ENCODE results near the gene RAD18. TPM values are rescaled to one million over a fixed set of nuclear protein-coding genes. Genes with fewer than 3 reads are reported as not detected.

The RAD18 gene
- total RNA-seq, 1 experiment from 2014 or later, result 46.6 TPM

- Histone ChIP-seq H3K4me3 (ENCODE audit: low read length) (peak overlapping the region; percentile 47), H3F3A (ENCODE audit: low read length, unreplicated experiment) (peaks cover 12% of the 10 kb centered on the region), H3K9me2 (replicated peaks; ENCODE audit: low read length) (no peaks in the 10 kb centered on the region), H2AFZ (ENCODE audit: low read length) (no peak overlapping the region), H3K27ac (ENCODE audit: low read length) (peak overlapping the region; percentile 81), H3K79me2 (ENCODE audit: low read length) (peaks cover 18% of the 10 kb centered on the region), H3K4me1 (ENCODE audit: insufficient read depth, low read length) (peaks cover 29% of the 10 kb centered on the region), H3K9me3 (ENCODE audit: low read length) (no peaks in the 10 kb centered on the region), H4K20me1 (ENCODE audit: low read length) (0 out of 2 replicates have a peak, but pooled peaks cover 5% of the 10 kb centered on the region), H3K27me3 (ENCODE audit: low read length) (no peaks in the 10 kb centered on the region), H3K4me2 (ENCODE audit: low read length) (peak overlapping the region; percentile 77), H3K9ac (ENCODE audit: low read length) (peak overlapping the region; percentile 17), H3K36me3 (ENCODE audit: low read depth, low read length) (peaks cover 65% of the 10 kb centered on the region)
- CTCF ChIA-PET, result no interaction called here
- TF ChIP-seq CTCF (conservative IDR thresholded peaks at IDR 0.05; ENCODE audit: low read depth, low read length) (no peak), EZH2phosphoT487 (IDR thresholded peaks at IDR 0.05; ENCODE audit: borderline replicate concordance, low read length) (no peak), EZH2 (IDR thresholded peaks at IDR 0.05; ENCODE audit: low read length, unreplicated experiment) (no peak)
- BruUV-seq (replicated peaks), result TSS peak; percentile 94
- POLR2A ChIA-PET (ENCODE audit: unreplicated experiment), result no interaction called here
- intact Hi-C loops (cut with micrococcal nuclease), result loop anchor here (1.0 to 2.0 kb wide), 5 partner anchors 26 to 255 kb away; partner anchors contain the start of genes OXTR and RAD18
- ATAC-seq (peak; percentile 95), DNase-seq (peak; percentile 92)
These were observed 25.9 kb downstream of the RAD18 start for GRCh38 chr3:8937064-8938020.

- Histone ChIP-seq H3K27me3 (ENCODE audit: low read length) (no peaks in the 10 kb centered on the region), H3K79me2 (ENCODE audit: low read length) (peaks cover 24% of the 10 kb centered on the region), H3K9me2 (replicated peaks; ENCODE audit: low read length) (no peaks in the 10 kb centered on the region), H3K4me1 (ENCODE audit: insufficient read depth, low read length) (peaks cover 15% of the 10 kb centered on the region), H3K9me3 (ENCODE audit: low read length) (no peaks in the 10 kb centered on the region), H3K4me2 (ENCODE audit: low read length) (no peak overlapping the region), H3F3A (ENCODE audit: low read length, unreplicated experiment) (peaks cover 3% of the 10 kb centered on the region), H3K27ac (ENCODE audit: low read length) (no peak overlapping the region), H2AFZ (ENCODE audit: low read length) (no peak overlapping the region), H4K20me1 (ENCODE audit: low read length) (0 out of 2 replicates have a peak, but pooled peaks cover 3% of the 10 kb centered on the region), H3K9ac (ENCODE audit: low read length) (no peak overlapping the region), H3K36me3 (ENCODE audit: low read depth, low read length) (peaks cover 43% of the 10 kb centered on the region), H3K4me3 (ENCODE audit: low read length) (no peak overlapping the region)
- TF ChIP-seq EZH2phosphoT487 (IDR thresholded peaks at IDR 0.05; ENCODE audit: borderline replicate concordance, low read length) (no peak), EZH2 (IDR thresholded peaks at IDR 0.05; ENCODE audit: low read length, unreplicated experiment) (no peak), CTCF (conservative IDR thresholded peaks at IDR 0.05; ENCODE audit: low read depth, low read length) (no peak)
- ATAC-seq, result no peak
- intact Hi-C loops (cut with micrococcal nuclease), result no loop called here
- DNase-seq, result no peak
- no TSS peak for BruUV-seq (replicated peaks)
- CTCF ChIA-PET, result no interaction called here
- POLR2A ChIA-PET (ENCODE audit: unreplicated experiment), result no interaction called here
These were observed 30.8 kb downstream of the RAD18 start for GRCh38 chr3:8932507-8932906.

GRCh38 chr3:8931342-8931741 lies 31.9 kb downstream of the RAD18 start:
- Histone ChIP-seq H2AFZ (ENCODE audit: low read length) (no peak overlapping the region), H3K27ac (ENCODE audit: low read length) (no peak overlapping the region), H3K4me2 (ENCODE audit: low read length) (no peak overlapping the region), H3F3A (ENCODE audit: low read length, unreplicated experiment) (no peaks in the 10 kb centered on the region), H3K4me1 (ENCODE audit: insufficient read depth, low read length) (peaks cover 5% of the 10 kb centered on the region), H3K36me3 (ENCODE audit: low read depth, low read length) (peaks cover 42% of the 10 kb centered on the region), H3K9ac (ENCODE audit: low read length) (no peak overlapping the region), H3K79me2 (ENCODE audit: low read length) (peaks cover 20% of the 10 kb centered on the region; the same call in 1 of the 2 replicates), H4K20me1 (ENCODE audit: low read length) (no peaks in the 10 kb centered on the region), H3K4me3 (ENCODE audit: low read length) (no peak overlapping the region), H3K9me2 (replicated peaks; ENCODE audit: low read length) (no peaks in the 10 kb centered on the region), H3K27me3 (ENCODE audit: low read length) (no peaks in the 10 kb centered on the region), H3K9me3 (ENCODE audit: low read length) (no peaks in the 10 kb centered on the region)
- TF ChIP-seq CTCF (conservative IDR thresholded peaks at IDR 0.05; ENCODE audit: low read depth, low read length), result no peak
- TF ChIP-seq EZH2 (IDR thresholded peaks at IDR 0.05; ENCODE audit: low read length, unreplicated experiment), result no peak
- TF ChIP-seq EZH2phosphoT487 (IDR thresholded peaks at IDR 0.05; ENCODE audit: borderline replicate concordance, low read length), result no peak
- no peak; the same call in 1 of the 2 replicates for ATAC-seq
- CTCF ChIA-PET, result no interaction called here
- intact Hi-C loops (cut with micrococcal nuclease), result no loop called here
- DNase-seq, result no peak
- POLR2A ChIA-PET (ENCODE audit: unreplicated experiment), result interaction anchor here (0.7 kb wide), 1 partner anchor 96 kb away, joined by 9 read pairs; no protein-coding TSS in a partner anchor
- no TSS peak for BruUV-seq (replicated peaks)

Measured in PC-3 (cell line).